Ishikawa (cell line): ENCODE results near the gene JMJD1C.

ENCODE experiments used
- CEBPB ChIP-seq: IDR thresholded peaks from 2 replicates; pipeline ENCODE4 v1.6.1; 2012
- CREB1 ChIP-seq: IDR thresholded peaks from 2 replicates; pipeline ENCODE4 v1.6.1; 2012; ENCODE audit warnings: low read depth
- EGR1 ChIP-seq: IDR thresholded peaks from 2 replicates; pipeline ENCODE4 v1.6.1; 2012
- EP300 ChIP-seq: IDR thresholded peaks from 2 replicates; pipeline ENCODE4 v1.6.1; 2012; ENCODE audit warnings: borderline replicate concordance
- FOXM1 ChIP-seq: IDR thresholded peaks from 2 replicates; pipeline ENCODE4 v1.6.1; 2012; ENCODE audit warnings: low read depth, borderline replicate concordance
- MAX ChIP-seq: IDR thresholded peaks from 2 replicates; pipeline ENCODE4 v1.6.1; 2012
- NFIC ChIP-seq: IDR thresholded peaks from 2 replicates; pipeline ENCODE4 v1.6.1; 2012
- RAD21 ChIP-seq: IDR thresholded peaks from 2 replicates; pipeline ENCODE4 v1.6.1; 2012; ENCODE audit warnings: low read depth
- REST ChIP-seq: IDR thresholded peaks from 2 replicates; pipeline ENCODE4 v1.6.1; 2012; ENCODE audit warnings: low read depth, mild to moderate bottlenecking
- TAF1 ChIP-seq: IDR thresholded peaks from 2 replicates; pipeline ENCODE4 v1.6.1; 2012; ENCODE audit warnings: low read depth, mild to moderate bottlenecking
- TCF12 ChIP-seq: IDR thresholded peaks from 2 replicates; pipeline ENCODE4 v1.6.1; 2012; ENCODE audit warnings: low read depth
- TEAD4 ChIP-seq: IDR thresholded peaks from 2 replicates; pipeline ENCODE4 v1.6.1; 2012
- USF1 ChIP-seq: IDR thresholded peaks from 2 replicates; pipeline ENCODE4 v1.6.1; 2012
- YY1 ChIP-seq: IDR thresholded peaks from 2 replicates; pipeline ENCODE4 v1.6.1; 2012; ENCODE audit warnings: low read depth
- ZBTB7A ChIP-seq: IDR thresholded peaks from 2 replicates; pipeline ENCODE4 v1.6.1; 2012; ENCODE audit warnings: low read depth

Gene JMJD1C

GRCh38 chr10:63429281-63429680 is 36.5 kb downstream of the JMJD1C start:
- no peak for TF ChIP-seq RAD21
- TF ChIP-seq TEAD4 = no peak
- TF ChIP-seq EGR1 = no peak
- no peak for TF ChIP-seq NFIC
- no peak for TF ChIP-seq YY1
- TF ChIP-seq FOXM1 = no peak
- no peak for TF ChIP-seq TCF12
- TF ChIP-seq REST = no peak
- TF ChIP-seq EP300 = no peak
- no peak for TF ChIP-seq CREB1
- TF ChIP-seq TAF1 = no peak

GRCh38 chr10:63427013-63427412 is 38.8 kb downstream of the JMJD1C start:
- no peak for TF ChIP-seq YY1
- no peak for TF ChIP-seq REST
- no peak for TF ChIP-seq TCF12
- TF ChIP-seq FOXM1 = no peak

- TF ChIP-seq CREB1 (no peak), NFIC (no peak), USF1 (no peak), FOXM1 (no peak), CEBPB (no peak), EP300 (no peak), RAD21 (no peak), ZBTB7A (no peak), TEAD4 (no peak), EGR1 (no peak), REST (no peak), TAF1 (no peak), TCF12 (no peak), MAX (no peak), YY1 (no peak)
These were observed 40.3 kb downstream of the JMJD1C start for GRCh38 chr10:63425512-63425911.

- TF ChIP-seq EGR1 = no peak
These were observed 41.2 kb downstream of the JMJD1C start for GRCh38 chr10:63424576-63424975.

- no peak for TF ChIP-seq NFIC
- TF ChIP-seq RAD21 = no peak
- no peak for TF ChIP-seq TEAD4
- TF ChIP-seq TAF1 = no peak
- no peak for TF ChIP-seq REST
- TF ChIP-seq YY1 = no peak
- TF ChIP-seq USF1 = no peak
- TF ChIP-seq FOXM1 = no peak
- TF ChIP-seq TCF12 = no peak
- no peak for TF ChIP-seq EP300
- no peak for TF ChIP-seq EGR1
- no peak for TF ChIP-seq CEBPB
- no peak for TF ChIP-seq ZBTB7A
- TF ChIP-seq CREB1 = no peak
These were observed 42.3 kb downstream of the JMJD1C start for GRCh38 chr10:63423494-63423893.
